SKM-1 treated with dmso at 0.1 percent for 144 hours (cell line): ENCODE results near the gene TET2.
A peak's percentile ranks its signal among the peaks of the same experiment; 100 is the strongest.

ENCODE experiments used
- DNase-seq: peaks from one replicate; lab custom pipeline; 2025; ENCODE audit not compliant: unreplicated experiment; lab: John Stamatoyannopoulos, UW

The TET2 gene

DNA sequence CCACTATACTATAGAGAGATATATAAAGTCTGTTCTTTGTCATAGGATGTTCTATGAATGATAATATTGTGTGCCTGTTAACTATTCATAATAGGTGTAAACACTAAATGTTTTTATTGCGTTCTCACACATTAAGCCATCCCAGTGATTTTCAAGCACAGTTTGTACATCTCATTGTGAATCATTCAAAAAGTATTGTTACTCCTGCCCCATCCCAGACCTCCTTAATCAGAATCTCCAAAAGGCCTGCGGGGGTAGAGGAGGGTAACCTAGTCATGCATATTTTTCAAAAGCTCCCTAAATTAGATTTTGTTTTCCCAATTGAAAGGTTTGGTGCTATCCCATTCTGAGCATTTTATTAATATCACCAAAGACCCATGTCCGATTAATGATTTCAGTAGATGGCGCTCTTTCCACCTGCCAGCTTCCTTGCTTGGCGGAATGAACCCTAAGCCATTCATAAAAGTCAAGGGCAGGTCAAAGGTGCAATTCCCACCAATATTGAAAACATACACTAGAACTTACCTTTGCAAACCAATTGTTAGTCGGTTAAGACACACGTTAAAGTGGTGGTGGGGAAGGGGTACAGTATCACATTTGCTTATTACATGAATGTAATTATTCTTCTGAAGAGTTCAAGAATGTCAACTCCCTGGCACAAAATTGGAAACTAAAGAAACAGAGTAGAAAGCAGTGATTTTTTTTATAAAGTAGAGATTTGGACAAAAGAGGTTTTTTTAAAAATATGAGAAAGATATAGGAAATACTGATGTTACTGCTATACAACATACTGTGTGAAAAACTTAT lies 5.8 kb upstream of the TET2 start:
- no peak for DNase-seq

DNA sequence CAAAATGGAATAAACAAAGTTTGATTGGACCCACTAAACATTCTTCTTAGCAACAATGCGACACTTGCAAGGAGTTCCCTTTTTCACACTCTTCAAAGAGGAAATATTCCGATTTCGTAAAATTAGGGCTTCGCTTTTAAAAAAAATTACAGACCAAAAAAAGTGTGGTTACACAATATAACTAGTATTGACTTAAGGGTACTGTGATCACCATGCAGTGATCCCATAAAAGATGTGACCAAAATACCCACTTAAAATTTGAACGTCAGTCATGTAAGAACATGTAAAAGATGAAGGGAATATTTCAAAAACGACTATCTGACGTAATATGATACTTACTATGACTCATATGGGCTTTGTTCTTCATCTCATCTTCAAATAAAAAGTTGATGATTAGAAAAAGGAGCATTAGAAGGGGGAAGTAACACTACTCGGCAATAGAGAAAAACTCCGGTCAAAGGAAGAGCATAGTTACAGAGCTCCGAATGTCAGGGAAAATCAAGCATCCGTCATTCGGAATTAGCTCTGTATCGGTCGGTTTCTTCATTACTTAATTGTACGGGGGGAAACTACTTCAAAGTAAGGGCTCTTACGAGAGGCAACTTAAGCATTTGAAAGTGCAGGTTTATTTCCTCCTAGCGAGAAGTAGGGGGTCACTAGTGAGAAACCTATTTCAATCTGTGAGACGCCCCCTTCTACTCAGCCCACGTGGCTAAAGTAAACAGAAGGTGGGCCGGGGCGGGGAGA lies 1.3 kb upstream of the TET2 start:
- DNase-seq, result peak; percentile 89

DNA sequence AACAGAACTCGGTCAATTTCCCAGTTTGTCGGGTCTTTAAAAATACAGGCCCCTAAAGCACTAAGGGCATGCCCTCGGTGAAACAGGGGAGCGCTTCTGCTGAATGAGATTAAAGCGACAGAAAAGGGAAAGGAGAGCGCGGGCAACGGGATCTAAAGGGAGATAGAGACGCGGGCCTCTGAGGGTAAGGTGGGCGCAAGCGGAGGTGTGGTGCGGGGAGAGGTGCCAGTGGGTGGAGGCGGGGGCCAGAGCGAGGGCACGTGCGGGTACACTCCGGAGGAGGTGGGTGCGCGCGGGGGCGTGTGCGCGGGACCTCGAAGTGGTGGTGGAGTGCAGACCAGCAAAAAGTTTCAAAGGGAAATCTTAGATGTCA lies 787 bp upstream of the TET2 start:
- no peak for DNase-seq

DNA sequence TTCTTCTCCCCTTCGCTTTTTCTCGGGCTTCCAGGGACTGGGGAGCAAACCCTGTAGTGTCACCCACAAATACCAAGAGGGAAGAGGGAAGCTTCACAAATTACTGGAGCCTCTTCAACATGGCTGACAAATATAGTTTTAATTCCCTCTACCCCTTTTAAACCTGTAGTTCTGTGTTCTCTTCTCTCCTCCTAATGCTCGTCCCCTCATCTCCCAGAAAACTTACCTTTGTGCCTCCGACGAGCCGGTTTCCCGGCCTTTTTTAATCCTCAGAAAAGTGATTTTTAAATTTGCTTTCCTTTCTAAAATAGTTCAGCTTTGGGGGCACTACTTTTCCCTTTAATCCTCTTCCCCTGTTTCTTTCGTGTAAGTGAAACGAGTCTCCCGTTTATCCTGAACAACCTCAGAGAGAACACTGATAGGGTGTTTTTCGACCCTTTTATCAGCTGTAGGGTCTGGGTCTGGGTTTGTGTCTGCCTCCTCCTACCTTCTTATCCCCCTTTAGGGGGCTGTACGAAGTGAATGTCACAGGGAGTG lies 408 bp downstream of the TET2 start:
- no peak for DNase-seq

DNA sequence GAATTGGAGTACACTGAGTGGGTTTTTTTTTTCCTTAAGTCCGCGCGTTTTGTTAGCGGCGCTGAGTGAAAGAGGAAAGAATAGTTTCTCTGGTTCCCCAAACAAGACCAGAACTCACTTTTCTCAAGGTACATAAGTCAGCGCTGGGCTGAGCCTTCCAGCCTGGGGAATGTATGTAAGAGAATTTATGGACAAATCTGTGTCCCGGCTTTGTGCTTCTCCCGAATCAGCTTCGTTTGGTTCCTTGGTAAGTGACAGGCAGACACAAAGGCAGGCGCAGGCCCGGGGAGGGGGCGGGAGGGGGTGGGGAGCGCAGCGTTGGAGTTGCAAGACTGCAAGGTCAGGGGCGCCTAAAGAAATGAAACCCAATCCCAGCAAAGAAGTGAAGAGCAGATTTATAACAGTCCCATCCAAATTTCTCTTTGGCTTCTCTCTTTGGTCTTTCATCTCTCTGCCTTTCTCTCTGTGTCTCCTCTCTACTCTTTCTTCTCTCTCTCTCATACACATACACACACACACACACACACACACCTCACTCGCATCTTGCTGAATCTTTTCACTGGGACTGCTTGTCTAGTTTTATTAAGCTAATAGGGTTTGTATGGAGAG lies 981 bp downstream of the TET2 start:
- DNase-seq, result no peak

DNA sequence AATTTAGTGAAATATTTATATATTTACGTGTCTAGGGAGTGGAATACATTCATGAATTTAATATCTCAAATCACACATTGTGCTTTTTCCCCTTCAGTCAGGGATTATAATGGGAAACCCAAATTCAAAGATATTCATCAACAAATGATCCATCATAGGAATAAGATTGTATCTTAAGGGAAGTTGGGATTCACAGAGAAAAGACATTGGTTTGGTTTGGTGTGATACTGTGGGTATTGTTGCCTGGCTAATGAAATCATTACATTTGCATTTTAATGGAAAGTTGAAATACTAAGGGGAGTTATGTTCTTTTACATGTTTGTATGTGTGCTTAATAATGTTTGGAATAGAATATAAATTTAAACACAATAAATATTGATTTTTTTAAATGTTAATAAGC lies 1.7 kb downstream of the TET2 start:
- no peak for DNase-seq

DNA sequence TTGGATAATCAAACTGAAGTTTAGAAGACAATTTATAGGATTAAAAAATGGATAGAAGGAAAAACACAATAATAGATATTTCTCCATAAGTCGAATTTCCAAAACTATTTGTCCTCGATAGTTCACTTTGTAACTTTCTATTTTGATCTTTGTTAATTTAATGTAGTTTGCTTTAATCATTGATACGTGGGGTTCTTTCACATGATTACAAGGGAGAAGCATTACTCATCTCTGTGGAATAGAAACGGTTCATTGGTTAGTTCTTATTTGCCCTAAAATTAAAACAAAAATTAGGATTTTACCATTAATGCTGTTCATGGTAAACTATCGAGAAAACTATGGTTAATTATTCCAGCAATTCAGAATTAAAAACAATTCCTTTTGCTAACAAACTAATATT lies 2.1 kb downstream of the TET2 start:
- DNase-seq, result no peak

DNA sequence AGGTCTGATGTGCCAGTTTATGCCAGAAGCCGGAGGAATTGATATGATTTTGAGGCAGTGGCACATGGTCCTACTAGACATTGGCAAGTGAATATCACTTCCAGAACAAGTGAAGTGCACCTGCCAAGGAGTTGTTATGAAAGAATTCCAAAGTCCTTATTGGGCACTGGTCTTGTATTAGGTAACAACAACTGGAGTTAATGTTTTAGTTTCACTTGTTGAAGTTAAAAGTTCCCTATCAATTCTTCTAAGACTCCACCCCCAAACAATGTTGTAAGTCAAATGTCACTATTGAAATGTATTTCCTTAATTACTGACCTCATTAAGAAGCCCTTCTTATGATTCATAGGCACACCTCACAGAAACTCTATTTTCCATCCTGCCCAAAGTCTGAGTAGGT lies 3.1 kb downstream of the TET2 start:
- no peak for DNase-seq

DNA sequence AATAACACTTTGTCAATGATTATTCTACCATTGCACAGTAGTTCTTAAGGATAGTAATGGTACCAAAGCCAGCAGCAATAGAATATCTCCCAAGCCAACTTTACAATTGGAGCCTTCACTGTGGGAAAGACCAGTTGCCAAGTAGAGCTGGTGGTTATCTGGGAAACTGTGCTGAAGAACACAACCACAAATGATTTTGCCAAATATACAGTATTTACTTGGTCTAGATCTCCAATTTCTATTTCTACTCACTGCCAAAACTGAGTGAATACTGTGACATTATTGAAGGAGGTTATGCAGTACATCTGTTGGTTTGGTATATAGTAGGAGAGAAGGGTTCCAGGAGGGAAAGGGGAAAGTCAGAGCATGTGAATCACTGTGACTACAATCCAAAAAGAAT lies 3.8 kb downstream of the TET2 start:
- no peak for DNase-seq

DNA sequence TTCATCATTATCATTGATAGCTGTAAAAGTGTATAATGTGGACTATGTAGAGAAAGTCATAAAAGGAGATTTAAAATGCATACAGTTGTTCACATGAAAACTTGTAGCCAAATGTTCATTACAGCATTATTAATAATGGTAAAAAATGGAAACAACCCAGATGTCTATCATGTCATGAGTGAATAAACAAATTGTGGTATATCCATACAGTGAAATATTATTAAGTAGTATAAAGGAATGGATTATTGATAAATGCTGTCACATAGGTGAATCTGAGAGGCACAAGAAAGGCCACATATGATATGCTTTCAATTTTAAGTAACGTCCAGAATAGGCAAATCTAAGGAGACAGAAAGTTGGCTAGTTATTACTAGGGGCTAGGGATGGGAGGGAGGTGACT lies 7.1 kb downstream of the TET2 start:
- no peak for DNase-seq

DNA sequence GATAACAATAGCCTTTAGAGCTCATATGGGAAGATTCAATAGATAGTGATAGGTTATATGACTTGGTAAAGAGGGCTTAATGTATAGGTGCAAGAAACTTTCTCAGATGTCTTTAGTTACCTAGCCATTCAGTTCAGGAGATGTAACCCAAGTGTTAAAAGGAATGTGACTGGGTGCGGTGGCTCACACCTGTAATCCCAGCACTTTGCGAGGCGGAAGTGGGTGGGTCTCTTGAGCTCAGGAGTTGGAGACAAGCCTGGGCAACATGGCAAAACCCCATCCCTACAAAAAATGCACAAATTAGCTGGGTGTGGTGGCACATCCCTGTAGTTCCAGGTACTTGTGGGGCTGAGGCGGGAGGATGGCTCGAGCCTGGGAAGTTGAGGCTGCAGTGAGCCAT lies 7.9 kb downstream of the TET2 start:
- DNase-seq, result no peak

DNA sequence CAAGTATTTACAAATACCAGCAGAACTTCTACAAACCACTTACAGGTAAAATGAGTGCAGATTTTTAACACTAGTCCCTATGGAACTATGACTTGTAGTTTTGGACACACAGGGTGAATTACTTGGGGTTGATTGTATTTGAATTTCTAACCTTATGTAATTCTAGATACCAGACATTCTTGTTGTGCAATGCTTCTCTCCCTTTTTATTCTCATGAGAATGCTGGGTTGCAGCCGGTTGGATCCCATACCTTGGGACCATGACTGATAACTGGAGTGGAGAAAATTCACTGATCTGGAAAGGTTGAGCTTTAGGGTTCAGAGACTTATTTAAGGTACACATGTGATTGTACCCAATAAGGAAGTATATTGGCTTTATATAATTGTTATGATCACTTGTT lies 8.8 kb downstream of the TET2 start:
- no peak for DNase-seq

DNA sequence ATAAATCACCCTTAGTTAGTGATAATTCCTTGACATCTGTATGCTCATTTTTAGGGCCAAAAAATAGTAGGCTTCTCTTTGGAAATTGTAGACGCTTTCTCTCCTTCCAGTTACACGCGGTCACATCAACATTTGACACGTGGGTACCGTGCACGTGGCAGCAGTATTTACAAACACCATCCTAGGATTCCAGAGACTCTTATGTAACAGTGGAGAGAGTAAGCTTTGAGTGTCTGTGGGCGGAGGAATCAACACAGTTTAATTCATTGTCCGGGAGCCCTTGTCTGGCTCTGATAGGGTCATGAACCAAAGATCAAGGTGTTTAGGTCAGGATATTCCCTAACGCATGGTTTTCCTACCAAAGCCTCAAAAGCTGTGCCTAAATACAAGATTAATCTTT lies 12.2 kb downstream of the TET2 start:
- DNase-seq, result no peak

DNA sequence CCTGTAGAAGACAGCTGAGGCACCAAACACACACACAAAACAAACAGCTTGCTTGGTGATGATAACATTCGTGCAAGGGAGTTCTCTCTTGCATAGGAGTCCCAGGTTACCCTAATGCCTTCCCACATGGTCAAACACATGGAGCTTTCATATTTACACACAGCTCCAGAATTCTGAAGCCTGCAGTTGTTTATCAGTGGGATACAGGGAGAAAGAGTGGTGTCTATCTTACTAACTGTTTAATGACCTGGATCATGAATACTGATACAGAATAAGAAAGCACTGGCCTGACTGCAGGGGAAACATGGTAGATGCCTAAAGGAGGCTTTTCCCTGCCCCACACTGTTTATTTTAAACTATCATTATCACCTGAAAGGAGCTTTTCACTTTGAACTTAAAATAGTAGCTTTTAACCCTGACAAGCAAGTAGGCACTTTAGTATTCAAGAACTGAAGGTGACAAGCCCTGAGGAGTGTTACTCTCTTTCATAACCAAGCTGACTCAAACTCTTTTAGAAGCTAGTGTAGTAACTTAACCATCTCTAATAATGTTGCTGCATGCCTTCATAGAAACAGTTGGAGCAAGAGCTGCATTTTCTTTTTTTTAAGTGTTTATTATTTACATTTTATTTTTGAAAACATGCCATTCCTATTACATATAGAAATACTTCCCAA lies 15.6 kb downstream of the TET2 start:
- no peak for DNase-seq

DNA sequence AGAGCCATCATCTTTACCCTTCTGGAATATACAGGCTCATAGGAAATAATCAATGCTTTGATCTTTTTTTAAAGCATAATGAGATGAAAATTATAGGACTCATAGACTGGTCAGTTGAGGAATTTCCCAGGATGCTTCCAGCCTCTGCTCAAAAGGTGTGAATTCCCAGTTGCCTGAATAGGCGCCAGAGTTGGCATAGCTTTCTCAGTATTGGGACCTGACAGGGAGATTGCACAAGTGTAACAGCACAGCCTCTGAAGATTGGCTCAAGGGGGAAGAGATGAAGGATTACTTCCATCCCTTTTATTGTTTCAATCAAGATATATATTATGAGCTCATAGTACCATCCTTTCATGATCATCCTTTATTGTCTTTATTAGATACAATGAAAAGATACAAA lies 17.9 kb downstream of the TET2 start:
- no peak for DNase-seq

DNA sequence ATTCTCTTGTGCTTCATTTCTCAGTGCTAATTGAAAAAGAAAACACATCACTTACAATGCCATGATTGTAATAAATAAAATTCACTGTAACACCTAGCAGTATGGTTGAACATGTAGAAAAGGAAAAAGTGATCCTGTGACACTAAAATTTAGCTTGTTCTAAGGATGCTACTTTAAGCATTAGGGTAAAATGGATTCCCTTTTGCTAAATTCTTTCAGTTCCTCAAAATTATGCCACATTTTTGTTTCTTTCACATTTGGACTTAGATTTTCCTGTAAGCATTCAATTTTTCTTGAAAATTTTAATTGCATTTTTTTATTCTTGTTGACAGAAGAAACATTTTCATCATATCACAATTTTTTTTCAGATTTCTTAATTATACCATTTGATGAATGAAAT lies 19.4 kb downstream of the TET2 start:
- no peak for DNase-seq

DNA sequence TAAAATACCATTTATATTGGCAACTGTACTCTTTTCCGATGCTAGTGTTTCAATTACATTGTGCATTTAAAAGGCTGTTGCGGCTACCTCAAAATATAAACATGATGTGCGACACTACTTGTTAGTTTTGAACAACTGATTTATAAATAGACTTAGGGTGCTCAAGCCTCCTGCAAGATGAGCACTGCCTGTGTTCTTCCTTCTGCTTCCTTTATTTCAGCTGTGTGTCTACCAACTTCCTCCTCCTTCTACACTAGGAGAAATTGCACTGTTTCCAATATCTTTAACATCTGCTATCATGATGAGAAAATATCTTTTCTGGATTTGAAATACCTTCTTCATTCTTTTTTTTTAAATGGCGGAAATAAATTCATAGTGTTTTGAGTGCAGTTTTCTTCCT lies 24.0 kb downstream of the TET2 start:
- DNase-seq, result peak; percentile 66

DNA sequence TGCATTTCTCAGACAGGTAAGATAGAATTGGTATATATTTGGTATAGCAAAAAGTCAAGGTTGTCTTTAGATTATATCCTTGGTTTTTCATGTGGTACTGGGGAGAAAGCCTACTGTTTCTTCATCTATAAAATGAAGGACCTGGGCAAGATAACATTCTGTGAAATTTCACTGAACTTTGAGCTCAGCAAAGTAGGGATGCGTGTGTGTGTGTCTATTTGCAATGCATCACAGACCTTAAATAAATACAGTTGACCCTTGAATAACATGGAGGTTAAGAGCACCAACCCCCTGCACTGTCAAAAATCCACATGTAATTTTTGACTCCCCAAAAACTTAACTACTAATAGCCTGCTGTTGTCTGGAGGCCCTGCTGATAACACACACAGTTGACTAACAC lies 25.2 kb downstream of the TET2 start:
- no peak for DNase-seq

DNA sequence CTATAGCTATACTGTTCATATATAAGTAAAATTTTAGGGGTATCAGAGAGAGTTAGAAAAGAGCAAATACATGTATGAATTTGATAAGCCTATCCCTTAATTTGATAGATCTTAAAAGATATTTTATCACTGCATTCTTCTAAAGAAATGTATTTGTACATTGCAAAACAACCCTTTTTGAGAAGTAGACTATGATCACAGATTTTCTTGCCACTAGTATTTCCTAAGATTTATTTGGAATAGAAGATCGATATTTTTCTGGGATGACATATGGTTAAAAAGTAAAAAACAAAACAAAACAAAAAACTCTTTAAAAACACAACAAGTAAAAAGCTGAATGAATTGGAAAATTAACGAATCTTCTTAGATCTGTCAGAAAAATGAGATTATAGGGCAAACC lies 27.4 kb downstream of the TET2 start:
- no peak for DNase-seq

DNA sequence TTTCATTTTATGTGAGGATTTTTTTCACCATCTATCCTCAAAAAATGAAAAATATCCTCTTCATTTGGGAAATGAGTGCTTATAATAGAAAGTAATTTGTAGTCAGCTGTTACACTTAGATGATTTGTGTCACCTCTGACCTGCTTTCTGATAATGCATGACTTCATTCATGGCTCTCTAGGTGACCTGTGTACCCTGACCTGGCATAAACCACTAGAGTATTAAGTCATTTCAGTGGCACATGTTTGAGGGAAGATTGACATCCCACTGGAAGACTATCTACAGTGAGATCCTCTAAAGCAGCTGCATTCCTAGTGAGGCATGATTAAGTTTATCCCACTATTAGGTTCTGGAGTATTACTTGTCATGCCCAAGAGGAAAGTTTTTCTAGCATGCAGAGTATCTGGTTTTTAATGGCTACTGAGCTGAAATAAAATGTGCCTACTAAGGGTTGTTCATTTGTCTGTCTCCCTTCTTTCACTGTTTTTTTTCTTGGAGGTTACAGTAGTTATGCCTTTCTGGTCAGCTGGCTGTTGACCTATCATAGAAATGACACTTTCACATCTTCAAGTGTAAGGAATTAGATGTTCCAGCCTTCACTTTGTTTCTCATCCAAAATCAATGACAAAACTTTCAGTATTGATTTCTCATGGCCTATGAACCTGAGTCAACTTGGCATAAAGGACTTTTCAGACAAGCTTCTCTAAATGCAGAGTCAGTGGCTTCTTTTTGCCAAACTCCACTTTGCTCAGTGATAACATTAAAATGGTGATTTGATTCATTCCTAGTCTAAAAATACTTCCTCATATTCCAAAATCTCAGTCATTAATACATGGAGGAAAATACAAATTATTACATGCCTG lies 33.1 kb downstream of the TET2 start:
- no peak for DNase-seq

DNA sequence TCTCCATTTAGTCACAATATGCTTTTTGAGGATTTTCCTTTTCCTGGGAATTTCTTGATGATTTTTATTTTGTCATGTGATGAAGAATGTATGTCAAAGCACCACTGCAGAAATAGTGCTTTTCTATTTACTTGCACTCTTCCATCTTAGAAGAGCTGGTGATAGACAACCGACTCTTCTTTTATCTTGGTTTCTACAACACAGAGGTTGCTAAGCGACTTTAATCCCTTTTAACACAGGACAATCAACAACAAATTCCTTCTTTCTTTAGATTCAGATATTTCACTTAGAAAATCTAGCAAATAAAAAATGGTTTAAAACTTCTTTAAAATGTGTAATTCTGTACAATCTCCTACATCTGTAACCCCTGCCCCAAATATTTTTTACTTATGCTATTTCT lies 34.6 kb downstream of the TET2 start:
- DNase-seq, result no peak
